ENCODE results near the gene ZNF740.

The ZNF740 gene

GRCh38 chr12:53221203-53222080 lies 40.9 kb downstream of the ZNF740 start:
- Histone ChIP-seq H3K36me3 (ENCODE audit: control insufficient read depth in 2 of 2, insufficient read depth in 1 of 2, low read length in 2 of 2) (no peaks in the 10 kb centered on the region), H3K4me1 (ENCODE audit: control insufficient read depth, insufficient read depth, low read length) (peaks cover 4% of the 10 kb centered on the region), H3K4me3 (ENCODE audit: low read depth, low read length) (peak overlapping the region; percentile 44), H3K27ac (ENCODE audit: extremely low read depth, low read depth, low read length) (peak overlapping the region; percentile 95), H3K9me3 (ENCODE audit: control insufficient read depth, insufficient read depth, low read depth, low read length) (no peaks in the 10 kb centered on the region)
- POLR2A ChIA-PET, result interaction anchor here (0.5 to 2.5 kb wide), 6 partner anchors 40 to 92 kb away, joined by 3 to 9 read pairs (median 3); partner anchors contain the start of genes MYG1 and PFDN5
- CTCF ChIA-PET, result interaction anchor here (0.6 to 1.4 kb wide), 2 partner anchors 10 to 243 kb away, joined by 5 read pairs; no protein-coding TSS in a partner anchor
- peak; percentile 61; the same call in 1 of the 2 replicates for TF ChIP-seq SP3 (tag by site-specific recombination; IDR thresholded peaks at IDR 0.05)
- TF ChIP-seq ZNF341 (tag by site-specific recombination; IDR thresholded peaks at IDR 0.05; ENCODE audit: low read depth), result peak; percentile 95
- TF ChIP-seq ZNF391 (tag by site-specific recombination; IDR thresholded peaks at IDR 0.05; ENCODE audit: borderline replicate concordance, low read depth), result peak; percentile 66; the same call in 1 of the 2 replicates
- TF ChIP-seq ZFP37 (tag by site-specific recombination; IDR thresholded peaks at IDR 0.05), result 0 out of 2 replicates have a peak, but pooled peaks have one; percentile 54
- TF ChIP-seq ZBTB7A (tag by site-specific recombination; IDR thresholded peaks at IDR 0.05; ENCODE audit: low read depth), result peak; percentile 82
- peak; percentile 88 for TF ChIP-seq ZBTB8A (tag by site-specific recombination; IDR thresholded peaks at IDR 0.05)
- TF ChIP-seq GLI4 (tag by site-specific recombination; IDR thresholded peaks at IDR 0.05), result 0 out of 2 replicates have a peak, but pooled peaks have one; percentile 27
- TF ChIP-seq ZBTB48 (tag by site-specific recombination; IDR thresholded peaks at IDR 0.05), result peak; percentile 95
- no peak for TF ChIP-seq REPIN1 (tag by site-specific recombination; IDR thresholded peaks at IDR 0.05; ENCODE audit: low read depth)
- no peak for TF ChIP-seq ZNF514 (tag by site-specific recombination; IDR thresholded peaks at IDR 0.05)
- peak; percentile 67; the same call in 1 of the 2 replicates for TF ChIP-seq KLF9 (tag by site-specific recombination; IDR thresholded peaks at IDR 0.05; ENCODE audit: low read depth)
- TF ChIP-seq ZNF248 (tag by site-specific recombination; IDR thresholded peaks at IDR 0.05), result no peak
- no peak for TF ChIP-seq ZNF302 (tag by site-specific recombination; IDR thresholded peaks at IDR 0.05; ENCODE audit: low read depth)
- TF ChIP-seq KLF17 (tag by site-specific recombination; IDR thresholded peaks at IDR 0.05), result 0 out of 2 replicates have a peak, but pooled peaks have one; percentile 38
- TF ChIP-seq ZNF24 (tag by site-specific recombination; IDR thresholded peaks at IDR 0.05), result 0 out of 2 replicates have a peak, but pooled peaks have one; percentile 38
- no peak for TF ChIP-seq PBX3 (CRISPR knock-in tag; IDR thresholded peaks at IDR 0.05)
- TF ChIP-seq, protein P1, sequence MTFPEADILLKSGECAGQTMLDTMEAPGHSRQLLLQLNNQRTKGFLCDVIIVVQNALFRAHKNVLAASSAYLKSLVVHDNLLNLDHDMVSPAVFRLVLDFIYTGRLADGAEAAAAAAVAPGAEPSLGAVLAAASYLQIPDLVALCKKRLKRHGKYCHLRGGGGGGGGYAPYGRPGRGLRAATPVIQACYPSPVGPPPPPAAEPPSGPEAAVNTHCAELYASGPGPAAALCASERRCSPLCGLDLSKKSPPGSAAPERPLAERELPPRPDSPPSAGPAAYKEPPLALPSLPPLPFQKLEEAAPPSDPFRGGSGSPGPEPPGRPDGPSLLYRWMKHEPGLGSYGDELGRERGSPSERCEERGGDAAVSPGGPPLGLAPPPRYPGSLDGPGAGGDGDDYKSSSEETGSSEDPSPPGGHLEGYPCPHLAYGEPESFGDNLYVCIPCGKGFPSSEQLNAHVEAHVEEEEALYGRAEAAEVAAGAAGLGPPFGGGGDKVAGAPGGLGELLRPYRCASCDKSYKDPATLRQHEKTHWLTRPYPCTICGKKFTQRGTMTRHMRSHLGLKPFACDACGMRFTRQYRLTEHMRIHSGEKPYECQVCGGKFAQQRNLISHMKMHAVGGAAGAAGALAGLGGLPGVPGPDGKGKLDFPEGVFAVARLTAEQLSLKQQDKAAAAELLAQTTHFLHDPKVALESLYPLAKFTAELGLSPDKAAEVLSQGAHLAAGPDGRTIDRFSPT (tag by site-specific recombination; IDR thresholded peaks at IDR 0.05), result peak; percentile 89
- TF ChIP-seq, protein P2, sequence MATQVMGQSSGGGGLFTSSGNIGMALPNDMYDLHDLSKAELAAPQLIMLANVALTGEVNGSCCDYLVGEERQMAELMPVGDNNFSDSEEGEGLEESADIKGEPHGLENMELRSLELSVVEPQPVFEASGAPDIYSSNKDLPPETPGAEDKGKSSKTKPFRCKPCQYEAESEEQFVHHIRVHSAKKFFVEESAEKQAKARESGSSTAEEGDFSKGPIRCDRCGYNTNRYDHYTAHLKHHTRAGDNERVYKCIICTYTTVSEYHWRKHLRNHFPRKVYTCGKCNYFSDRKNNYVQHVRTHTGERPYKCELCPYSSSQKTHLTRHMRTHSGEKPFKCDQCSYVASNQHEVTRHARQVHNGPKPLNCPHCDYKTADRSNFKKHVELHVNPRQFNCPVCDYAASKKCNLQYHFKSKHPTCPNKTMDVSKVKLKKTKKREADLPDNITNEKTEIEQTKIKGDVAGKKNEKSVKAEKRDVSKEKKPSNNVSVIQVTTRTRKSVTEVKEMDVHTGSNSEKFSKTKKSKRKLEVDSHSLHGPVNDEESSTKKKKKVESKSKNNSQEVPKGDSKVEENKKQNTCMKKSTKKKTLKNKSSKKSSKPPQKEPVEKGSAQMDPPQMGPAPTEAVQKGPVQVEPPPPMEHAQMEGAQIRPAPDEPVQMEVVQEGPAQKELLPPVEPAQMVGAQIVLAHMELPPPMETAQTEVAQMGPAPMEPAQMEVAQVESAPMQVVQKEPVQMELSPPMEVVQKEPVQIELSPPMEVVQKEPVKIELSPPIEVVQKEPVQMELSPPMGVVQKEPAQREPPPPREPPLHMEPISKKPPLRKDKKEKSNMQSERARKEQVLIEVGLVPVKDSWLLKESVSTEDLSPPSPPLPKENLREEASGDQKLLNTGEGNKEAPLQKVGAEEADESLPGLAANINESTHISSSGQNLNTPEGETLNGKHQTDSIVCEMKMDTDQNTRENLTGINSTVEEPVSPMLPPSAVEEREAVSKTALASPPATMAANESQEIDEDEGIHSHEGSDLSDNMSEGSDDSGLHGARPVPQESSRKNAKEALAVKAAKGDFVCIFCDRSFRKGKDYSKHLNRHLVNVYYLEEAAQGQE (tag by site-specific recombination; IDR thresholded peaks at IDR 0.05), result peak; percentile 70
- TF ChIP-seq EGR2 (tag by site-specific recombination; IDR thresholded peaks at IDR 0.05; ENCODE audit: low read depth), result 0 out of 2 replicates have a peak, but pooled peaks have one; percentile 5
- peak; percentile 85 for TF ChIP-seq ZBTB10 (tag by site-specific recombination; IDR thresholded peaks at IDR 0.05)
- no peak for TF ChIP-seq ZNF707 (tag by site-specific recombination; IDR thresholded peaks at IDR 0.05)
- no peak; the same call in 1 of the 2 replicates for TF ChIP-seq ZFHX2 (tag by site-specific recombination; conservative IDR thresholded peaks at IDR 0.05)
- TF ChIP-seq ZNF837 (tag by site-specific recombination; IDR thresholded peaks at IDR 0.05), result no peak
- TF ChIP-seq ZXDB (tag by site-specific recombination; IDR thresholded peaks at IDR 0.05), result peak; percentile 79; the same call in 1 of the 2 replicates
- TF ChIP-seq ZBTB20 (tag by site-specific recombination; IDR thresholded peaks at IDR 0.05), result peak; percentile 99
